GM12872 (cell line): Measurements from ENCODE around the gene RSKR.

Experiments
- TF ChIP-seq, protein P1 (sequence below): IDR thresholded peaks from 3 replicates; pipeline ENCODE4 v1.5.1; 2011; ENCODE audit warnings: low read depth, mild to moderate bottlenecking, low read length, moderate library complexity; ENCODE audit not compliant: insufficient read depth

The RSKR gene, protein sequence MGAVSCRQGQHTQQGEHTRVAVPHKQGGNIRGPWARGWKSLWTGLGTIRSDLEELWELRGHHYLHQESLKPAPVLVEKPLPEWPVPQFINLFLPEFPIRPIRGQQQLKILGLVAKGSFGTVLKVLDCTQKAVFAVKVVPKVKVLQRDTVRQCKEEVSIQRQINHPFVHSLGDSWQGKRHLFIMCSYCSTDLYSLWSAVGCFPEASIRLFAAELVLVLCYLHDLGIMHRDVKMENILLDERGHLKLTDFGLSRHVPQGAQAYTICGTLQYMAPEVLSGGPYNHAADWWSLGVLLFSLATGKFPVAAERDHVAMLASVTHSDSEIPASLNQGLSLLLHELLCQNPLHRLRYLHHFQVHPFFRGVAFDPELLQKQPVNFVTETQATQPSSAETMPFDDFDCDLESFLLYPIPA

DNA sequence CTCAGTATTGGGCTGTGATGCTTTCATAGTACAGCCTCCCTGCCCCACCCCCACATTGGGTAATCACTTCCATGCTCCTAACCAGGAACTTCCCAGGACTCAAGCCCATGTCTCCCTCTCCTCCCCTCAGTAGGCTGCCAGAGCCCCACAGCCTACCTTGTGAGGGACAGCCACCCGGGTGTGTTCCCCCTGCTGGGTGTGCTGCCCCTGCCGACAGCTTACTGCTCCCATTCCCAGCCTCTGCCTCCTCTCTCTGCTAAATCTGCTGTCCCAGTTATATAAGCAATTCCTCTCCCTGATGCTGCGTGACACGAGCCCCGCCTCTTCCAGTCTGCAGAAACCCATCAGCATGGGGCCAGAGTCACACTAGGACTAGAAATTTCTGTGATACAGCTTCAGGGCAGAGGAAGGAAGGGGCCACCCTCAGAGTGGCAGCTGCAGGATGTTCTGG is at the start of gene RSKR:
RSKR (minus strand) TSS at position 255 of the 451 bp plus-strand sequence; CDS start at position 231, 24 bp downstream.
- TF ChIP-seq, protein P1, sequence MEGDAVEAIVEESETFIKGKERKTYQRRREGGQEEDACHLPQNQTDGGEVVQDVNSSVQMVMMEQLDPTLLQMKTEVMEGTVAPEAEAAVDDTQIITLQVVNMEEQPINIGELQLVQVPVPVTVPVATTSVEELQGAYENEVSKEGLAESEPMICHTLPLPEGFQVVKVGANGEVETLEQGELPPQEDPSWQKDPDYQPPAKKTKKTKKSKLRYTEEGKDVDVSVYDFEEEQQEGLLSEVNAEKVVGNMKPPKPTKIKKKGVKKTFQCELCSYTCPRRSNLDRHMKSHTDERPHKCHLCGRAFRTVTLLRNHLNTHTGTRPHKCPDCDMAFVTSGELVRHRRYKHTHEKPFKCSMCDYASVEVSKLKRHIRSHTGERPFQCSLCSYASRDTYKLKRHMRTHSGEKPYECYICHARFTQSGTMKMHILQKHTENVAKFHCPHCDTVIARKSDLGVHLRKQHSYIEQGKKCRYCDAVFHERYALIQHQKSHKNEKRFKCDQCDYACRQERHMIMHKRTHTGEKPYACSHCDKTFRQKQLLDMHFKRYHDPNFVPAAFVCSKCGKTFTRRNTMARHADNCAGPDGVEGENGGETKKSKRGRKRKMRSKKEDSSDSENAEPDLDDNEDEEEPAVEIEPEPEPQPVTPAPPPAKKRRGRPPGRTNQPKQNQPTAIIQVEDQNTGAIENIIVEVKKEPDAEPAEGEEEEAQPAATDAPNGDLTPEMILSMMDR, result no peak

DNA sequence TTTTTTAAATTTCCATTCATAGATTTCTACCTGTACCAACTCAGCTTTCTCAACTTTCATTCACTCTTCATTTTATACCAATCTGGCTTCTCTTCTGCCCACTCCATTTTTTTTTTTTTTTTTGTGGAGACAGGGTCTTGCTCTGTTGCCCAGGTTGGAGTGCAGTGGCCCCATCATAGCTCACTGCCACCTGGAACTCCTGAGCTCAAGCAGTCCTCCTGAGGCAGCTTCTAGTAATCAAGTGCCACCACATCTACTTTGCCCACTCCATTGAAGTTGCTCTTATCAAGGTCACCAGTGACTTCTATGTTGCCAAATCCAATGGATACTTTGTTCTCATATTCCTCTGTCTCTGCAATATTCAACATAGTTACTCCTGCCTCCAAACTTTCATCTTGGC is 49.7 kb upstream of the RSKR start:
- TF ChIP-seq, protein P1, result no peak

DNA sequence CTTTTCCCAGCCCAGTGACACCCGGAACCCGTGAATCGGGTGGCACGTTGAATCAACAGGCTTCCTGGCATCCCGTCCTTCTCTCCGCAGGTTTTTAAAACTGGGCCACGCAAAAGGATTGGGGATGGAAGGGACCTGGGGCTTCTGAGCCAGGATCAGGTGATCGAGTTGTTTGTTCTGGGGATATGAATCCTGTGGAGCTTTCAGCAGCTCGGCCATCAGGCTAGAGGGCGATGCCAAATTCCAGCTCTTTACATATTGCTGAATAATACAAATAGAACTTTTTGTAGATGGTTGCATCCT is 48.5 kb upstream of the RSKR start:
- TF ChIP-seq, protein P1, result no peak

DNA sequence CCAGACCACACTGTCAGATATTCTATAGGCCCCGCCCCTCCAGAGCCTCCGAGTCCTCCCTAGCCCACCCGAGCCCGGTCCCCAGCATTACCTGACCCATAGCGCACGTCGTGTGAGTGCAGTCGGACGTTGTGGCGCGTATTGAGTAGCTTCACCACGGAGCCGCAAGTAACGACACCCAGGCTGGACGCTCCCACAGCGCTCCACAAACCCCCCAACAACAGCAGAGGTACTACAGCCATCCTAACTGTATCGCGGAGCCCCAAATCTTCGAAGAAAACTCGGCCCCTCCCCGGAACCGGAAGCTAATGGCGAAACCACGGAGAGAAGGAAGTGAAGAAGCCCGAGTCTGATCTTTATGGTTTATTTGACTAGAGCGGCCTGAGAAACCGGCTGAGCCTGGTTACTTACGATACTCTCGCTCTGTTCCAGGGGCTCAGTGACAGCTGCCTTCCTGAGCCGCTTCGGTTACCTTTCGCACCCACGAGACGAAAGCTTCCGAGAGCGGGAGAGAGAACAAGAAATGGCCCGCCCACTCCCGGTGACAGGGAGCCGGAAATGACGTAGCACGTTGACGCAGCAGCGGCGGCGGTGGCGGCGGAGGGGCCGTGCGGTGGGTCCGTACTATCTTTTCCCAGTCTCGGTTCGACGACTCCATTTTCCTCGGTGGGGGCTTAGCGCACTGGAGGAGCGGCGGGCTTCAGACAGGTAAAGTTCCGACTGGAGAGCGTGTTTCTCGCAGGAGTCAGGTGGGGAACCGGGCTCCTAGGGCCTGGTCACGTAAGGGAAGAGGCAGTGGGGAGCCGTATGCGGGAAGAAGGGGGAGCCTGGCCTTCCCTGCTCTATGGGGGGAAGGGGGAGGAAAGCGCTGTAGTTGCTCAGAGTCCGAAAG is 47.9 kb upstream of the RSKR start, which contains the start of the genes SDF2 and SUPT6H:
SDF2 (minus strand) TSS at position 272 of the 892 bp plus-strand sequence; CDS start at position 242, 30 bp downstream.
SUPT6H (plus strand) TSS at position 571 of the 892 bp plus-strand sequence. CDS start 11,197 bp downstream, outside the sequence.
- TF ChIP-seq, protein P1, result peak; percentile 35; the same call in 2 of the 3 replicates

GRCh38 chr17:28657756-28658155 is 43.8 kb upstream of the RSKR start:
- TF ChIP-seq, protein P1, result no peak

DNA sequence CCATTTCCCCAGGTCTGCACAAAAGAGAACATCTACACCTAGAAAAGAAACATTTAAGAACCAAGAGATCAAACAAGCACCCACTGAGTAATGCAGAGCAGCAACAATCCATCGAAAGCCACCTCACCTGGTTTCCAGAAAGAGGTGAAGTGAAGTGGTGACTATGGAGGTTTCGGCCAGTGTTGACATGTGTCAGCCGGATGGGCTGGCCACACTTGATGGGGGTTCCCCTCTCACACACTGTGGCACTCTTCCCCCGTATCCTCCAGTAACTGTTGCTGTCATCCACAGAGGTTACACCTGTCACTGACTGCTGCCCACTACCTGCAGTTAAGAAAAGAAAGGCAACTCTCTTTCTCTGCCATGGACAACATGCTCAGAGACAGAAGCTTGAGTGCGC is 41.2 kb upstream of the RSKR start:
- TF ChIP-seq, protein P1, result no peak

GRCh38 chr17:28648698-28649097 is 34.7 kb upstream of the RSKR start:
- TF ChIP-seq, protein P1, result no peak
